ENCODE data around the gene BICDL2. TPM values are rescaled to one million over a fixed set of nuclear protein-coding genes. Genes with fewer than 3 reads are reported as not detected.
"Not testable (repeated sequence)": the region's sequence is repeated elsewhere in the genome, so short reads cannot be mapped to it uniquely, and the experiment has no call there.

The BICDL2 gene
- polyA plus RNA-seq, 1 donor from 2014 or later: 0.37 TPM

GRCh38 chr16:3081957-3082356 is 45.2 kb upstream of the BICDL2 start:
- not testable (repeated sequence) for H3K36me3 ChIP-seq (ENCODE audit: insufficient read depth, low read length); H3K4me3 ChIP-seq (ENCODE audit: low read length); H3F3A ChIP-seq (ENCODE audit: insufficient read depth, low read length, poor library complexity, severe bottlenecking); H3K79me2 ChIP-seq (replicated peaks; ENCODE audit: insufficient read depth, low read length); H2AFZ ChIP-seq (ENCODE audit: low read depth, low read length); H3K4me2 ChIP-seq (ENCODE audit: low read length); H3K9me2 ChIP-seq (ENCODE audit: insufficient read depth, low read length); H3K27me3 ChIP-seq (ENCODE audit: insufficient read depth, low read depth, low read length); H3K9ac ChIP-seq (ENCODE audit: low read length); H3K9me3 ChIP-seq (ENCODE audit: low read length); H4K20me1 ChIP-seq (ENCODE audit: insufficient read depth); H3K27ac ChIP-seq (ENCODE audit: low read length)

GRCh38 chr16:3080024-3080423 is 43.3 kb upstream of the BICDL2 start:
- Histone ChIP-seq H3K9me3 (ENCODE audit: low read length) (no peaks in the 10 kb centered on the region), H4K20me1 (ENCODE audit: insufficient read depth) (no peaks in the 10 kb centered on the region), H3K27ac (ENCODE audit: low read length) (no peak overlapping the region), H3F3A (ENCODE audit: insufficient read depth, low read length, poor library complexity, severe bottlenecking) (no peaks in the 10 kb centered on the region), H3K27me3 (ENCODE audit: insufficient read depth, low read depth, low read length) (no peaks in the 10 kb centered on the region), H3K9me2 (ENCODE audit: insufficient read depth, low read length) (no peaks in the 10 kb centered on the region), H3K36me3 (ENCODE audit: insufficient read depth, low read length) (no peaks in the 10 kb centered on the region), H2AFZ (ENCODE audit: low read depth, low read length) (no peak overlapping the region), H3K4me2 (ENCODE audit: low read length) (no peak overlapping the region), H3K4me3 (ENCODE audit: low read length) (no peak overlapping the region), H3K79me2 (replicated peaks; ENCODE audit: insufficient read depth, low read length) (no peaks in the 10 kb centered on the region), H3K9ac (ENCODE audit: low read length) (no peak overlapping the region)
- TF ChIP-seq CTCF (IDR thresholded peaks at IDR 0.05; ENCODE audit: poor library complexity, severe bottlenecking) (no peak), REST (IDR thresholded peaks at IDR 0.05; ENCODE audit: borderline replicate concordance) (no peak), SMC3 (conservative IDR thresholded peaks at IDR 0.05; ENCODE audit: poor library complexity) (no peak), EP300 (conservative IDR thresholded peaks at IDR 0.05; ENCODE audit: poor library complexity, severe bottlenecking) (no peak), TAF1 (IDR thresholded peaks at IDR 0.05; ENCODE audit: low read depth) (no peak), MXI1 (conservative IDR thresholded peaks at IDR 0.05; ENCODE audit: poor library complexity, severe bottlenecking) (no peak), POLR2AphosphoS5 (IDR thresholded peaks at IDR 0.05) (no peak), EZH2 (IDR thresholded peaks at IDR 0.05; ENCODE audit: borderline replicate concordance, insufficient read depth, low read length, poor library complexity, severe bottlenecking) (no peak), RAD21 (conservative IDR thresholded peaks at IDR 0.05) (no peak)

- Histone ChIP-seq H3K27me3 (ENCODE audit: insufficient read depth, low read depth, low read length) (no peaks in the 10 kb centered on the region), H3K79me2 (replicated peaks; ENCODE audit: insufficient read depth, low read length) (no peaks in the 10 kb centered on the region), H3K4me3 (ENCODE audit: low read length) (no peak overlapping the region), H4K20me1 (ENCODE audit: insufficient read depth) (no peaks in the 10 kb centered on the region), H3K4me2 (ENCODE audit: low read length) (no peak overlapping the region), H3K9me2 (ENCODE audit: insufficient read depth, low read length) (no peaks in the 10 kb centered on the region), H3K27ac (ENCODE audit: low read length) (no peak overlapping the region), H3K9ac (ENCODE audit: low read length) (no peak overlapping the region), H3F3A (ENCODE audit: insufficient read depth, low read length, poor library complexity, severe bottlenecking) (no peaks in the 10 kb centered on the region), H3K36me3 (ENCODE audit: insufficient read depth, low read length) (no peaks in the 10 kb centered on the region), H2AFZ (ENCODE audit: low read depth, low read length) (no peak overlapping the region), H3K9me3 (ENCODE audit: low read length) (no peaks in the 10 kb centered on the region)
- TF ChIP-seq TAF1 (IDR thresholded peaks at IDR 0.05; ENCODE audit: low read depth): no peak
- TF ChIP-seq RAD21 (conservative IDR thresholded peaks at IDR 0.05): no peak
- no peak for TF ChIP-seq CTCF (IDR thresholded peaks at IDR 0.05; ENCODE audit: poor library complexity, severe bottlenecking)
Observed at GRCh38 chr16:3076577-3076976, 39.8 kb upstream of the BICDL2 start.

- H3K9me2 ChIP-seq (ENCODE audit: insufficient read depth, low read length); H3F3A ChIP-seq (ENCODE audit: insufficient read depth, low read length, poor library complexity, severe bottlenecking); H3K36me3 ChIP-seq (ENCODE audit: insufficient read depth, low read length); H3K79me2 ChIP-seq (replicated peaks; ENCODE audit: insufficient read depth, low read length); H3K4me2 ChIP-seq (ENCODE audit: low read length); H3K27me3 ChIP-seq (ENCODE audit: insufficient read depth, low read depth, low read length); H3K9ac ChIP-seq (ENCODE audit: low read length); H2AFZ ChIP-seq (ENCODE audit: low read depth, low read length); H3K9me3 ChIP-seq (ENCODE audit: low read length); H3K4me3 ChIP-seq (ENCODE audit: low read length); H3K27ac ChIP-seq (ENCODE audit: low read length); H4K20me1 ChIP-seq (ENCODE audit: insufficient read depth): not testable (repeated sequence)
Observed at GRCh38 chr16:3075946-3076345, 39.2 kb upstream of the BICDL2 start.
